ENCODE data around the gene SNRNP40.

The SNRNP40 gene

DNA sequence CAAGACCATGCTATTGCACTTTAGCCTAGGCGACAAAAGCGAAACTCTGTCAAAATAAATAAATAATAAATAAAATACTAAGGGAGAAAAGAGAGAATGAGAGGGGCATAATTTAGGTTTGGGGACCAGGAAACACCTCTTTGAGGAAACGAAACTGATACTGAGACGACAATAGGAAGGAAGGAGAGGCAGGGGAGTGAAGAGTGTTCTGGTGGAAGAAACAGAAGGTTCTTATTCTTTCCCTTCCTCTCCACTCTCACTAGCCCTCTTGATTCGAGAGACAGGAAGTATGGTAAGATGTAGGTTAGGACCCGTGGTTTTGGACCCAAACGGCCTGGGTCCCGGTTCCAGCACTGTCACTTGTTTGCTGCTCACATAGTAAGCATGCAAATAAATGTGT is 55.3 kb downstream of the SNRNP40 start:
- TF ChIP-seq ZNF8 (CRISPR knock-in tag; IDR thresholded peaks at IDR 0.05) (no peak), ISL1 (CRISPR knock-in tag; IDR thresholded peaks at IDR 0.05) (no peak), ARNTL (CRISPR knock-in tag; IDR thresholded peaks at IDR 0.05; ENCODE audit: borderline replicate concordance, low read depth) (no peak), RARB (CRISPR knock-in tag; IDR thresholded peaks at IDR 0.05) (no peak), ESRRG (CRISPR knock-in tag; IDR thresholded peaks at IDR 0.05) (no peak), ZFP3 (CRISPR knock-in tag; IDR thresholded peaks at IDR 0.05) (no peak), TCF4 (CRISPR knock-in tag; IDR thresholded peaks at IDR 0.05; ENCODE audit: borderline replicate concordance) (no peak), CSDC2 (CRISPR knock-in tag; IDR thresholded peaks at IDR 0.05) (no peak), GLIS3 (CRISPR knock-in tag; IDR thresholded peaks at IDR 0.05) (no peak), BACH2 (CRISPR knock-in tag; IDR thresholded peaks at IDR 0.05; ENCODE audit: borderline replicate concordance) (no peak), ZFP30 (CRISPR knock-in tag; IDR thresholded peaks at IDR 0.05) (no peak), OSR1 (CRISPR knock-in tag; IDR thresholded peaks at IDR 0.05) (no peak), ZNF70 (CRISPR knock-in tag; IDR thresholded peaks at IDR 0.05) (no peak), TOX (CRISPR knock-in tag; IDR thresholded peaks at IDR 0.05; ENCODE audit: borderline replicate concordance) (no peak), SNAI2 (CRISPR knock-in tag; IDR thresholded peaks at IDR 0.05) (no peak)
- TF ChIP-seq, protein P1, sequence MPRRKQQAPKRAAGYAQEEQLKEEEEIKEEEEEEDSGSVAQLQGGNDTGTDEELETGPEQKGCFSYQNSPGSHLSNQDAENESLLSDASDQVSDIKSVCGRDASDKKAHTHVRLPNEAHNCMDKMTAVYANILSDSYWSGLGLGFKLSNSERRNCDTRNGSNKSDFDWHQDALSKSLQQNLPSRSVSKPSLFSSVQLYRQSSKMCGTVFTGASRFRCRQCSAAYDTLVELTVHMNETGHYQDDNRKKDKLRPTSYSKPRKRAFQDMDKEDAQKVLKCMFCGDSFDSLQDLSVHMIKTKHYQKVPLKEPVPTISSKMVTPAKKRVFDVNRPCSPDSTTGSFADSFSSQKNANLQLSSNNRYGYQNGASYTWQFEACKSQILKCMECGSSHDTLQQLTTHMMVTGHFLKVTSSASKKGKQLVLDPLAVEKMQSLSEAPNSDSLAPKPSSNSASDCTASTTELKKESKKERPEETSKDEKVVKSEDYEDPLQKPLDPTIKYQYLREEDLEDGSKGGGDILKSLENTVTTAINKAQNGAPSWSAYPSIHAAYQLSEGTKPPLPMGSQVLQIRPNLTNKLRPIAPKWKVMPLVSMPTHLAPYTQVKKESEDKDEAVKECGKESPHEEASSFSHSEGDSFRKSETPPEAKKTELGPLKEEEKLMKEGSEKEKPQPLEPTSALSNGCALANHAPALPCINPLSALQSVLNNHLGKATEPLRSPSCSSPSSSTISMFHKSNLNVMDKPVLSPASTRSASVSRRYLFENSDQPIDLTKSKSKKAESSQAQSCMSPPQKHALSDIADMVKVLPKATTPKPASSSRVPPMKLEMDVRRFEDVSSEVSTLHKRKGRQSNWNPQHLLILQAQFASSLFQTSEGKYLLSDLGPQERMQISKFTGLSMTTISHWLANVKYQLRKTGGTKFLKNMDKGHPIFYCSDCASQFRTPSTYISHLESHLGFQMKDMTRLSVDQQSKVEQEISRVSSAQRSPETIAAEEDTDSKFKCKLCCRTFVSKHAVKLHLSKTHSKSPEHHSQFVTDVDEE (CRISPR knock-in tag; IDR thresholded peaks at IDR 0.05), result no peak
- TF ChIP-seq, protein P2, sequence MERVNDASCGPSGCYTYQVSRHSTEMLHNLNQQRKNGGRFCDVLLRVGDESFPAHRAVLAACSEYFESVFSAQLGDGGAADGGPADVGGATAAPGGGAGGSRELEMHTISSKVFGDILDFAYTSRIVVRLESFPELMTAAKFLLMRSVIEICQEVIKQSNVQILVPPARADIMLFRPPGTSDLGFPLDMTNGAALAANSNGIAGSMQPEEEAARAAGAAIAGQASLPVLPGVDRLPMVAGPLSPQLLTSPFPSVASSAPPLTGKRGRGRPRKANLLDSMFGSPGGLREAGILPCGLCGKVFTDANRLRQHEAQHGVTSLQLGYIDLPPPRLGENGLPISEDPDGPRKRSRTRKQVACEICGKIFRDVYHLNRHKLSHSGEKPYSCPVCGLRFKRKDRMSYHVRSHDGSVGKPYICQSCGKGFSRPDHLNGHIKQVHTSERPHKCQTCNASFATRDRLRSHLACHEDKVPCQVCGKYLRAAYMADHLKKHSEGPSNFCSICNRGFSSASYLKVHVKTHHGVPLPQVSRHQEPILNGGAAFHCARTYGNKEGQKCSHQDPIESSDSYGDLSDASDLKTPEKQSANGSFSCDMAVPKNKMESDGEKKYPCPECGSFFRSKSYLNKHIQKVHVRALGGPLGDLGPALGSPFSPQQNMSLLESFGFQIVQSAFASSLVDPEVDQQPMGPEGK (CRISPR knock-in tag; IDR thresholded peaks at IDR 0.05; ENCODE audit: borderline replicate concordance), result no peak
- TF ChIP-seq, protein P3, sequence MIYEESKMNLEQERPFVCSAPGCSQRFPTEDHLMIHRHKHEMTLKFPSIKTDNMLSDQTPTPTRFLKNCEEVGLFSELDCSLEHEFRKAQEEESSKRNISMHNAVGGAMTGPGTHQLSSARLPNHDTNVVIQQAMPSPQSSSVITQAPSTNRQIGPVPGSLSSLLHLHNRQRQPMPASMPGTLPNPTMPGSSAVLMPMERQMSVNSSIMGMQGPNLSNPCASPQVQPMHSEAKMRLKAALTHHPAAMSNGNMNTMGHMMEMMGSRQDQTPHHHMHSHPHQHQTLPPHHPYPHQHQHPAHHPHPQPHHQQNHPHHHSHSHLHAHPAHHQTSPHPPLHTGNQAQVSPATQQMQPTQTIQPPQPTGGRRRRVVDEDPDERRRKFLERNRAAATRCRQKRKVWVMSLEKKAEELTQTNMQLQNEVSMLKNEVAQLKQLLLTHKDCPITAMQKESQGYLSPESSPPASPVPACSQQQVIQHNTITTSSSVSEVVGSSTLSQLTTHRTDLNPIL (CRISPR knock-in tag; IDR thresholded peaks at IDR 0.05; ENCODE audit: low read depth), result no peak
- TF ChIP-seq, protein P4, sequence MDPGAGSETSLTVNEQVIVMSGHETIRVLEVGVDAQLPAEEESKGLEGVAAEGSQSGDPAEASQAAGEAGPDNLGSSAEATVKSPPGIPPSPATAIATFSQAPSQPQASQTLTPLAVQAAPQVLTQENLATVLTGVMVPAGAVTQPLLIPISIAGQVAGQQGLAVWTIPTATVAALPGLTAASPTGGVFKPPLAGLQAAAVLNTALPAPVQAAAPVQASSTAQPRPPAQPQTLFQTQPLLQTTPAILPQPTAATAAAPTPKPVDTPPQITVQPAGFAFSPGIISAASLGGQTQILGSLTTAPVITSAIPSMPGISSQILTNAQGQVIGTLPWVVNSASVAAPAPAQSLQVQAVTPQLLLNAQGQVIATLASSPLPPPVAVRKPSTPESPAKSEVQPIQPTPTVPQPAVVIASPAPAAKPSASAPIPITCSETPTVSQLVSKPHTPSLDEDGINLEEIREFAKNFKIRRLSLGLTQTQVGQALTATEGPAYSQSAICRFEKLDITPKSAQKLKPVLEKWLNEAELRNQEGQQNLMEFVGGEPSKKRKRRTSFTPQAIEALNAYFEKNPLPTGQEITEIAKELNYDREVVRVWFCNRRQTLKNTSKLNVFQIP (CRISPR knock-in tag; IDR thresholded peaks at IDR 0.05; ENCODE audit: borderline replicate concordance, low read depth), result no peak
- TF ChIP-seq, protein P5, sequence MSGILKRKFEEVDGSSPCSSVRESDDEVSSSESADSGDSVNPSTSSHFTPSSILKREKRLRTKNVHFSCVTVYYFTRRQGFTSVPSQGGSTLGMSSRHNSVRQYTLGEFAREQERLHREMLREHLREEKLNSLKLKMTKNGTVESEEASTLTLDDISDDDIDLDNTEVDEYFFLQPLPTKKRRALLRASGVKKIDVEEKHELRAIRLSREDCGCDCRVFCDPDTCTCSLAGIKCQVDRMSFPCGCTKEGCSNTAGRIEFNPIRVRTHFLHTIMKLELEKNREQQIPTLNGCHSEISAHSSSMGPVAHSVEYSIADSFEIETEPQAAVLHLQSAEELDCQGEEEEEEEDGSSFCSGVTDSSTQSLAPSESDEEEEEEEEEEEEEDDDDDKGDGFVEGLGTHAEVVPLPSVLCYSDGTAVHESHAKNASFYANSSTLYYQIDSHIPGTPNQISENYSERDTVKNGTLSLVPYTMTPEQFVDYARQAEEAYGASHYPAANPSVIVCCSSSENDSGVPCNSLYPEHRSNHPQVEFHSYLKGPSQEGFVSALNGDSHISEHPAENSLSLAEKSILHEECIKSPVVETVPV (CRISPR knock-in tag; IDR thresholded peaks at IDR 0.05), result no peak

DNA sequence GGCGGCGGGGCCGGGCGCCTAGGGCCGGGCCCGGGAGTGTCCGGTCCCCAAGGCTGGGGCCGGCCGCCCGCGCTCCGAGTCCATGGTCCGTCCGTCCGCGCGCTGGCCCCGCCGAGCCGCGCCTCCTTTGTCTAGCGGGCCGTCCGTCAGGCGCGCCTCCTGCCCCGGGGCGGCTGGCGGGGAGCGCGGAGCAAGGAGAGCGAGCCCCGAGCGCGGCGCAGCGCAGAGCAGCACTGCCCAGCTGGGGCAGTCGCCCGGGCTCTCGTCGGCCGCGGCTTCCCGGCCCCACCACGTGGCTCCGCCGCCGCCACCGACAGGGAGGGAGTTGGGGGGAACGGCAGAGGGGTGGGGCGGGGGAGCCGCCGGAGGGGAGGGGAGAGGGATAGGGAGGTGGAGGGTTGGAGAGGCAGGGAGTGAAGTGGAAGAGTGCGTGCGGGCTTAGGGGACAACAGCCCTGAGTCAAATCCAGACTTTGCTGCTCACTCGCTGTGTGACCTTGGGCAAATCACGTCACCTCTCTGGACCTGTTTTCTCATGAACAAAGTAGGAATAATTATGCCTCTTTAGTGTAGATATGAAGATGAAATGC is 56.8 kb downstream of the SNRNP40 start, which contains the start of gene NKAIN1:
NKAIN1 (minus strand) TSS at position 235 of the 589 bp plus-strand sequence. CDS start 340 bp downstream, outside the sequence.
- peak; percentile 75 for ATAC-seq
- TF ChIP-seq ZFP30 (CRISPR knock-in tag; IDR thresholded peaks at IDR 0.05) (no peak), SNAI2 (CRISPR knock-in tag; IDR thresholded peaks at IDR 0.05) (no peak), ZNF565 (CRISPR knock-in tag; conservative IDR thresholded peaks at IDR 0.05; ENCODE audit: low read depth) (no peak), ZNF70 (CRISPR knock-in tag; IDR thresholded peaks at IDR 0.05) (no peak), ESRRG (CRISPR knock-in tag; IDR thresholded peaks at IDR 0.05) (no peak), ZNF8 (CRISPR knock-in tag; IDR thresholded peaks at IDR 0.05) (no peak), TOX (CRISPR knock-in tag; IDR thresholded peaks at IDR 0.05; ENCODE audit: borderline replicate concordance) (no peak), RARB (CRISPR knock-in tag; IDR thresholded peaks at IDR 0.05) (no peak), ZFP3 (CRISPR knock-in tag; IDR thresholded peaks at IDR 0.05) (no peak), TCF4 (CRISPR knock-in tag; IDR thresholded peaks at IDR 0.05; ENCODE audit: borderline replicate concordance) (no peak), ISL1 (CRISPR knock-in tag; IDR thresholded peaks at IDR 0.05) (no peak)
- TF ChIP-seq, protein P3 (CRISPR knock-in tag; IDR thresholded peaks at IDR 0.05; ENCODE audit: low read depth), result no peak
- TF ChIP-seq, protein P1 (CRISPR knock-in tag; IDR thresholded peaks at IDR 0.05), result no peak

More for the DNA sequence above, 55.3 kb downstream of the SNRNP40 start:
- no peak for ATAC-seq

Measured in SK-N-SH treated with all-trans-retinoic acid at 6 μM for 48 hours (cell line).